BE2C (cell line): Measurements from ENCODE around the gene PRPS2.

Source experiments
- DNase-seq: peaks from one replicate; pipeline ENCODE4 v3.0.0-alpha.2; 2020
- H3K27me3 ChIP-seq: fragments of 250-450 bp; sonication (Bioruptor Pico); 2 replicates; pipeline ENCODE4 v1.5.1; 2020; ENCODE audit warnings: mild to moderate bottlenecking
- H3K36me3 ChIP-seq: fragments of 250-450 bp; sonication (Bioruptor Pico); 2 replicates; pipeline ENCODE4 v1.5.1; 2020; ENCODE audit warnings: mild to moderate bottlenecking
- H3K4me1 ChIP-seq: fragments of 250-450 bp; sonication (Bioruptor Pico); 2 replicates; pipeline ENCODE4 v1.5.1; 2020
- H3K4me3 ChIP-seq: 2 replicates; pipeline ENCODE4 v1.5.1; 2011; ENCODE audit warnings: low read depth, low read length
- H3K9me3 ChIP-seq: fragments of 250-450 bp; sonication (Bioruptor Pico); 2 replicates; pipeline ENCODE4 v1.5.1; 2020
- CTCF ChIP-seq: IDR thresholded peaks from 2 replicates; pipeline ENCODE4 v1.5.1; 2012; ENCODE audit warnings: mild to moderate bottlenecking, low read depth, low read length

Gene PRPS2

GRCh38 chrX:12871257-12871656, 80.0 kb downstream of the PRPS2 start:
- H3K27me3 ChIP-seq = no peaks in the 10 kb centered on the region
- H3K4me1 ChIP-seq = no peaks in the 10 kb centered on the region
- H3K9me3 ChIP-seq = no peaks in the 10 kb centered on the region
- TF ChIP-seq CTCF = no peak
- no peaks in the 10 kb centered on the region for H3K36me3 ChIP-seq
- no peak for DNase-seq
- H3K4me3 ChIP-seq = no peak overlapping the region

GRCh38 chrX:12872741-12873140, 81.5 kb downstream of the PRPS2 start:
- Histone ChIP-seq H3K4me3 (no peak overlapping the region), H3K27me3 (no peaks in the 10 kb centered on the region), H3K9me3 (no peaks in the 10 kb centered on the region), H3K4me1 (no peaks in the 10 kb centered on the region), H3K36me3 (no peaks in the 10 kb centered on the region)
- no peak for TF ChIP-seq CTCF
- DNase-seq = no peak
